Measurements from ENCODE around the gene KIAA1217.

GRCh38 chr10:24355056-24355688 is 146.2 kb downstream of the KIAA1217 start:
- no peak for TF ChIP-seq CTCF (IDR thresholded peaks at IDR 0.05)
- TF ChIP-seq EP300 (IDR thresholded peaks at IDR 0.05) = no peak

Measured in esophagus muscularis mucosa (tissue), 3 donors.